ENCODE results near the gene CPEB1. TPM values are rescaled to one million over a fixed set of nuclear protein-coding genes. Genes with fewer than 3 reads are reported as not detected.

CPEB1 gene
- total and polyA plus RNA-seq, 9 donors = 5.4 to 28.9 (median 10.5) TPM

GRCh38 chr15:82674873-82675272 is 27.7 kb upstream of the CPEB1 start:
- Histone ChIP-seq H3K27ac (no peak overlapping the region), H3K9me3 (no peaks in the 10 kb centered on the region), H3K27me3 (no peaks in the 10 kb centered on the region), H3K4me1 (ENCODE audit: insufficient read depth) (no peaks in the 10 kb centered on the region), H3K4me3 (no peak overlapping the region), H3K36me3 (no peaks in the 10 kb centered on the region)
- WGBS, 3 donors = 54 to 73% (median 63%) methylated on average over 2 of the region's 2 CpGs
- DNase-seq = no peak
- intact Hi-C loops (cut with DNase I) = no loop called here
- TF ChIP-seq POLR2A (IDR thresholded peaks at IDR 0.05) (no peak), CTCF (IDR thresholded peaks at IDR 0.05) (no peak), EP300 (IDR thresholded peaks at IDR 0.05) (no peak)

GRCh38 chr15:82670699-82671098 is 23.5 kb upstream of the CPEB1 start:
- Histone ChIP-seq H3K36me3 (no peaks in the 10 kb centered on the region), H3K4me1 (ENCODE audit: insufficient read depth) (no peaks in the 10 kb centered on the region), H3K4me3 (no peak overlapping the region), H3K9me3 (no peaks in the 10 kb centered on the region), H3K27ac (no peak overlapping the region), H3K27me3 (no peaks in the 10 kb centered on the region)
- intact Hi-C loops (cut with DNase I) = no loop called here
- 81 to 89% (median 83%) methylated on average over 4 of the region's 4 CpGs for WGBS, 3 donors
- TF ChIP-seq EP300 (IDR thresholded peaks at IDR 0.05) = no peak
- TF ChIP-seq POLR2A (IDR thresholded peaks at IDR 0.05) = no peak
- no peak for TF ChIP-seq CTCF (IDR thresholded peaks at IDR 0.05)
- no peak for DNase-seq

GRCh38 chr15:82666606-82667005 is 19.4 kb upstream of the CPEB1 start:
- 90 to 93% (median 90%) methylated on average over 10 of the region's 10 CpGs for WGBS, 3 donors
- intact Hi-C loops (cut with DNase I) = no loop called here
- TF ChIP-seq EP300 (IDR thresholded peaks at IDR 0.05) = no peak
- no peak for TF ChIP-seq CTCF (IDR thresholded peaks at IDR 0.05)
- no peak for TF ChIP-seq POLR2A (IDR thresholded peaks at IDR 0.05)
- H3K4me3 ChIP-seq = no peak overlapping the region
- H3K4me1 ChIP-seq (ENCODE audit: insufficient read depth) = no peaks in the 10 kb centered on the region
- H3K27me3 ChIP-seq = no peaks in the 10 kb centered on the region
- H3K9me3 ChIP-seq = no peaks in the 10 kb centered on the region
- no peaks in the 10 kb centered on the region for H3K36me3 ChIP-seq
- DNase-seq = no peak
- no peak overlapping the region for H3K27ac ChIP-seq

GRCh38 chr15:82664021-82664420 is 16.9 kb upstream of the CPEB1 start:
- no peak overlapping the region for H3K4me3 ChIP-seq
- intact Hi-C loops (cut with DNase I) = no loop called here
- no peaks in the 10 kb centered on the region for H3K27me3 ChIP-seq
- TF ChIP-seq EP300 (IDR thresholded peaks at IDR 0.05) (no peak), CTCF (IDR thresholded peaks at IDR 0.05) (no peak), POLR2A (IDR thresholded peaks at IDR 0.05) (no peak)
- 81 to 88% (median 83%) methylated on average over 5 of the region's 5 CpGs for WGBS, 3 donors
- H3K27ac ChIP-seq = no peak overlapping the region
- H3K9me3 ChIP-seq = no peaks in the 10 kb centered on the region
- no peak for DNase-seq
- no peaks in the 10 kb centered on the region for H3K4me1 ChIP-seq (ENCODE audit: insufficient read depth)
- H3K36me3 ChIP-seq = no peaks in the 10 kb centered on the region

All from ovary (tissue), 9 donors.